IPS DF 6.9 (cell line): Measurements from ENCODE around the gene CRHR1.
"Not testable (repeated sequence)": the region's sequence is repeated elsewhere in the genome, so short reads cannot be mapped to it uniquely, and the experiment has no call there.

Experiments
- DNase-seq: peaks from one replicate; pipeline ENCODE4 v3.0.0-alpha.2; 2013; ENCODE audit warnings: low read depth, low spot score
- H3K27ac ChIP-seq: one replicate; pipeline ENCODE4 v1.5.1; 2013; ENCODE audit warnings: low read length, control low read depth
- H3K27me3 ChIP-seq: 2 replicates; pipeline ENCODE4 v1.6.1; 2013; ENCODE audit warnings: mild to moderate bottlenecking, low read length; ENCODE audit not compliant: control insufficient read depth, insufficient read depth
- H3K36me3 ChIP-seq: 2 replicates; pipeline ENCODE4 v1.6.1; 2013; ENCODE audit warnings: low read length; ENCODE audit not compliant: control insufficient read depth, insufficient read depth
- H3K4me1 ChIP-seq: 2 replicates; pipeline ENCODE4 v1.6.1; 2013; ENCODE audit warnings: low read length; ENCODE audit not compliant: control insufficient read depth, insufficient read depth
- H3K4me3 ChIP-seq: 2 replicates; pipeline ENCODE4 v1.5.1; 2013; ENCODE audit warnings: mild to moderate bottlenecking, low read length
- H3K9me3 ChIP-seq: 2 replicates; pipeline ENCODE4 v1.6.1; 2013; ENCODE audit warnings: low read length, inconsistent platforms; ENCODE audit not compliant: control insufficient read depth, insufficient read depth
- WGBS: extraction: QIAGEN DNeasy Blood & Tissue Kit; methylation state at CpG from one replicate; pipeline ENCODE4 v1.1.7; 2013; ENCODE audit warnings: mixed read lengths, missing lambda C conversion rate; ENCODE audit not compliant: insufficient read length, insufficient coverage; 5-methylcytosine and 5-hydroxymethylcytosine counted together

The CRHR1 gene

GRCh38 chr17:45862127-45862526 is 78.0 kb downstream of the CRHR1 start:
- H3K36me3 ChIP-seq, H3K4me3 ChIP-seq, DNase-seq, H3K27ac ChIP-seq, H3K4me1 ChIP-seq, H3K27me3 ChIP-seq, H3K9me3 ChIP-seq: not testable (repeated sequence)
- no CpG with 5 or more reads among the region's 9 CpGs for WGBS

GRCh38 chr17:45863857-45864654 is 79.9 kb downstream of the CRHR1 start:
- no peak overlapping the region for H3K4me3 ChIP-seq
- no peaks in the 10 kb centered on the region for H3K27me3 ChIP-seq
- H3K4me1 ChIP-seq = no peaks in the 10 kb centered on the region
- no peaks in the 10 kb centered on the region for H3K9me3 ChIP-seq
- no peak for DNase-seq
- WGBS = no CpG with 5 or more reads among the region's 6 CpGs
- no peaks in the 10 kb centered on the region for H3K36me3 ChIP-seq
- no peak overlapping the region for H3K27ac ChIP-seq

GRCh38 chr17:45867171-45867570 is 83.1 kb downstream of the CRHR1 start:
- no peak for DNase-seq
- Histone ChIP-seq H3K27me3 (no peaks in the 10 kb centered on the region), H3K4me3 (no peak overlapping the region), H3K27ac (no peak overlapping the region), H3K4me1 (no peaks in the 10 kb centered on the region; the same call in 1 of the 2 replicates), H3K9me3 (no peaks in the 10 kb centered on the region), H3K36me3 (no peaks in the 10 kb centered on the region)
- no CpG with 5 or more reads among the region's 6 CpGs for WGBS

- no peaks in the 10 kb centered on the region; the same call in 1 of the 2 replicates for H3K4me1 ChIP-seq
- H3K36me3 ChIP-seq = no peaks in the 10 kb centered on the region
- DNase-seq = no peak
- H3K9me3 ChIP-seq = no peaks in the 10 kb centered on the region
- no CpG with 5 or more reads among the region's 8 CpGs for WGBS
- H3K27me3 ChIP-seq = no peaks in the 10 kb centered on the region
- no peak overlapping the region for H3K27ac ChIP-seq
- H3K4me3 ChIP-seq = no peak overlapping the region
These were observed 83.6 kb downstream of the CRHR1 start for GRCh38 chr17:45867702-45868101.

GRCh38 chr17:45868276-45868675 is 84.2 kb downstream of the CRHR1 start:
- no peak overlapping the region for H3K4me3 ChIP-seq
- WGBS = no CpG with 5 or more reads among the region's 5 CpGs
- H3K9me3 ChIP-seq = no peaks in the 10 kb centered on the region
- no peaks in the 10 kb centered on the region for H3K36me3 ChIP-seq
- H3K27me3 ChIP-seq = no peaks in the 10 kb centered on the region
- no peaks in the 10 kb centered on the region; the same call in 1 of the 2 replicates for H3K4me1 ChIP-seq
- H3K27ac ChIP-seq = no peak overlapping the region
- DNase-seq = no peak

GRCh38 chr17:45869676-45870341 is 85.7 kb downstream of the CRHR1 start:
- Histone ChIP-seq H3K27ac (no peak overlapping the region), H3K36me3 (no peaks in the 10 kb centered on the region), H3K4me3 (no peak overlapping the region), H3K27me3 (no peaks in the 10 kb centered on the region), H3K9me3 (no peaks in the 10 kb centered on the region), H3K4me1 (no peaks in the 10 kb centered on the region; the same call in 1 of the 2 replicates)
- no CpG with 5 or more reads among the region's 14 CpGs for WGBS
- DNase-seq = no peak

GRCh38 chr17:45870342-45870974 is 86.3 kb downstream of the CRHR1 start:
- no peak for DNase-seq
- no peak overlapping the region for H3K4me3 ChIP-seq
- no peaks in the 10 kb centered on the region; the same call in 1 of the 2 replicates for H3K4me1 ChIP-seq
- no peak overlapping the region for H3K27ac ChIP-seq
- no peaks in the 10 kb centered on the region for H3K27me3 ChIP-seq
- no peaks in the 10 kb centered on the region for H3K36me3 ChIP-seq
- no peaks in the 10 kb centered on the region for H3K9me3 ChIP-seq
- WGBS = no CpG with 5 or more reads among the region's 4 CpGs

- H3K9me3 ChIP-seq = no peaks in the 10 kb centered on the region; the same call in 1 of the 2 replicates
- no CpG with 5 or more reads among the region's 5 CpGs for WGBS
- H3K27me3 ChIP-seq = no peaks in the 10 kb centered on the region
- no peaks in the 10 kb centered on the region for H3K36me3 ChIP-seq
- no peaks in the 10 kb centered on the region; the same call in 1 of the 2 replicates for H3K4me1 ChIP-seq
- no peak overlapping the region for H3K27ac ChIP-seq
- DNase-seq = no peak
- H3K4me3 ChIP-seq = no peak overlapping the region
These were observed 87.6 kb downstream of the CRHR1 start for GRCh38 chr17:45871718-45872117.

- no peaks in the 10 kb centered on the region; the same call in 1 of the 2 replicates for H3K9me3 ChIP-seq
- no peaks in the 10 kb centered on the region; the same call in 1 of the 2 replicates for H3K4me1 ChIP-seq
- WGBS = no CpG with 5 or more reads among the region's 6 CpGs
- no peaks in the 10 kb centered on the region for H3K36me3 ChIP-seq
- DNase-seq = no peak
- no peak overlapping the region for H3K4me3 ChIP-seq
- H3K27ac ChIP-seq = no peak overlapping the region
- H3K27me3 ChIP-seq = no peaks in the 10 kb centered on the region
These were observed 89.6 kb downstream of the CRHR1 start for GRCh38 chr17:45873728-45874127.

- WGBS = no CpG with 5 or more reads among the region's 3 CpGs
- no peak overlapping the region for H3K4me3 ChIP-seq
- no peak overlapping the region for H3K27ac ChIP-seq
- H3K4me1 ChIP-seq = no peaks in the 10 kb centered on the region; the same call in 1 of the 2 replicates
- H3K27me3 ChIP-seq = no peaks in the 10 kb centered on the region
- DNase-seq = no peak
- H3K9me3 ChIP-seq = no peaks in the 10 kb centered on the region; the same call in 1 of the 2 replicates
- H3K36me3 ChIP-seq = no peaks in the 10 kb centered on the region
These were observed 90.0 kb downstream of the CRHR1 start for GRCh38 chr17:45874151-45874550.
